HepG2 (cell line): Measurements from ENCODE around the gene FAM193A. TPM values are rescaled to one million over a fixed set of nuclear protein-coding genes. Genes with fewer than 3 reads are reported as not detected.

ENCODE experiments used
- ATAC-seq: fragments of 200-7000 bp; cut with Tn5 transposase; 3 replicates; pipeline ENCODE4 v1.9.1; 2020; ENCODE audit warnings: mild to moderate bottlenecking, moderate library complexity
- BruUV-seq: library from RNA; stranded (reverse); fragments of 400-500 nt; replicated peaks from 2 replicates; lab custom pipeline; 2021; lab: Mats Ljungman, UMichigan
- CTCF ChIA-PET: fragments of 300-600 bp; formaldehyde crosslinking; extraction: SDS; loops from one replicate; lab custom pipeline; 2021; ENCODE audit warnings: low total read pairs, inconsistent platforms, low intra/inter-chr PET ratio; lab: Yijun Ruan, JAX
- POLR2A ChIA-PET: fragments of 350-600 bp; sonication (Branson Sonifier 250); formaldehyde crosslinking; loops from one replicate; lab custom pipeline; 2020; ENCODE audit warnings: antibody characterized with exemption, inconsistent platforms; lab: Yijun Ruan, JAX
- DNase-seq: peaks from one replicate; pipeline ENCODE4 v3.0.0-alpha.2; 2015; ENCODE audit warnings: low spot score
- FAIRE-seq: peaks from 3 replicates; lab custom pipeline; 2011; peaks lifted over from hg19 to GRCh38; lab: Jason Lieb, UNC
- H2AFZ ChIP-seq: one replicate; pipeline ENCODE4 v1.6.1; 2011; ENCODE audit warnings: low read length, inconsistent platforms
- H3K27ac ChIP-seq: fragments of 300-600 bp; 3 replicates; pipeline ENCODE4 v1.8.0; 2011; ENCODE audit warnings: mixed run types, mild to moderate bottlenecking, mixed read lengths, low read length, inconsistent platforms; ENCODE audit not compliant: insufficient read depth; ENCODE audit errors: extremely low read length
- H3K27me3 ChIP-seq, 2 experiments: fragments of 200-600 bp in 1 of 2; 2 replicates in 1 of 2; 3 replicates in 1 of 2; pipeline versions ENCODE4 v1.6.0 to v1.8.0; 2011; ENCODE audit warnings: low read length in 2 of 2, mild to moderate bottlenecking in 2 of 2, moderate library complexity in 2 of 2, inconsistent platforms in 1 of 2; ENCODE audit not compliant: insufficient read depth in 2 of 2, control insufficient read depth in 1 of 2
- H3K36me3 ChIP-seq, 2 experiments: fragments of 200-600 bp in 1 of 2; replicated peaks in 1 of 2; 2 replicates in 1 of 2; 3 replicates in 1 of 2; pipeline versions ENCODE4 v1.5.1 to v1.8.0; 2011; ENCODE audit warnings: low read length in 2 of 2, inconsistent platforms in 1 of 2; ENCODE audit not compliant: insufficient read depth in 2 of 2, control insufficient read depth in 1 of 2
- H3K4me1 ChIP-seq: 2 replicates; pipeline ENCODE4 v1.5.1; 2012; ENCODE audit warnings: low read length, inconsistent platforms; ENCODE audit not compliant: insufficient read depth
- H3K4me2 ChIP-seq: 2 replicates; pipeline ENCODE4 v1.6.0; 2011; ENCODE audit warnings: low read depth, low read length, inconsistent platforms
- H3K4me3 ChIP-seq, 3 experiments: fragments of 200-600 bp in 1 of 3; sonication (generic), shearing (Covaris generic) in 1 of 3; replicated peaks in 1 of 3; 2 replicates each; pipeline ENCODE4 v1.5.1; 2011 to 2016; ENCODE audit warnings: low read length in 3 of 3, inconsistent platforms in 2 of 3, low read depth in 2 of 3, mild to moderate bottlenecking in 2 of 3, control low read depth in 1 of 3, mixed read lengths in 1 of 3; ENCODE audit not compliant: insufficient read depth in 1 of 3
- H3K79me2 ChIP-seq: one replicate; pipeline ENCODE4 v1.6.1; 2011; ENCODE audit warnings: low read length, inconsistent platforms; ENCODE audit not compliant: insufficient read depth
- H3K9ac ChIP-seq: 2 replicates; pipeline ENCODE4 v1.6.0; 2011; ENCODE audit warnings: mild to moderate bottlenecking, low read depth, low read length, inconsistent platforms; ENCODE audit not compliant: insufficient read depth
- H3K9me3 ChIP-seq: 2 replicates; pipeline ENCODE4 v1.5.1; 2012; ENCODE audit warnings: mild to moderate bottlenecking, low read length
- H4K20me1 ChIP-seq: 2 replicates; pipeline ENCODE4 v1.6.0; 2011; ENCODE audit warnings: inconsistent platforms, mild to moderate bottlenecking, low read length, moderate library complexity; ENCODE audit not compliant: insufficient read depth
- CAMTA2 ChIP-seq: sonication (generic); formaldehyde crosslinking; IDR thresholded peaks from 2 replicates; pipeline ENCODE4 v1.4.0; 2020; ENCODE audit warnings: mild to moderate bottlenecking, missing genetic modification reagents, borderline replicate concordance
- MTA3 ChIP-seq: sonication (generic); formaldehyde crosslinking; IDR thresholded peaks from 2 replicates; pipeline ENCODE4 v1.4.0; 2020; ENCODE audit warnings: missing genetic modification reagents
- REXO4 ChIP-seq: sonication (generic); formaldehyde crosslinking; IDR thresholded peaks from 2 replicates; pipeline ENCODE4 v1.8.0; 2022; ENCODE audit warnings: missing genetic modification reagents, mild to moderate bottlenecking, borderline replicate concordance
- TBX2 ChIP-seq: sonication (generic); formaldehyde crosslinking; IDR thresholded peaks from 2 replicates; pipeline ENCODE4 v1.5.0; 2020; ENCODE audit warnings: missing genetic modification reagents, mild to moderate bottlenecking, borderline replicate concordance
- ZBTB40 ChIP-seq, 2 experiments: fragments of 450-650 bp in 1 of 2; sonication (generic) in 1 of 2; formaldehyde crosslinking in 1 of 2; IDR thresholded peaks; 2 replicates each; pipeline versions ENCODE4 v1.6.1 to v1.8.0; 2016 to 2022; ENCODE audit warnings: antibody characterized with exemption in 1 of 2, mild to moderate bottlenecking in 1 of 2, missing genetic modification reagents in 1 of 2
- ZNF160 ChIP-seq: sonication (generic); formaldehyde crosslinking; IDR thresholded peaks from 2 replicates; pipeline ENCODE4 v1.8.0; 2022; ENCODE audit warnings: mild to moderate bottlenecking, inconsistent platforms, missing genetic modification reagents
- ZNF546 ChIP-seq: sonication (generic); formaldehyde crosslinking; conservative IDR thresholded peaks from 2 replicates; pipeline ENCODE4 v1.8.1; 2023; ENCODE audit warnings: mild to moderate bottlenecking, missing genetic modification reagents
- ZNF709 ChIP-seq: sonication (generic); formaldehyde crosslinking; IDR thresholded peaks from 2 replicates; pipeline ENCODE4 v1.5.0; 2020; ENCODE audit warnings: mild to moderate bottlenecking, missing genetic modification reagents
- ZNF891 ChIP-seq: sonication (generic); formaldehyde crosslinking; IDR thresholded peaks from 2 replicates; pipeline ENCODE4 v1.5.0; 2020; ENCODE audit warnings: mild to moderate bottlenecking, missing genetic modification reagents
- WGBS: methylation state at CpG from one replicate; pipeline ENCODE4 v1.1.6; 2017; ENCODE audit warnings: low lambda C conversion rate; 5-methylcytosine and 5-hydroxymethylcytosine counted together
- in situ Hi-C: cut with HindIII; loops from 2 replicates; pipeline ENCODE4 v1.10.0; 2017; ENCODE audit warnings: low pct_unique_long_range_greater_than_20kb; ENCODE audit not compliant: extremely low pct_ligation_motif_present
- intact Hi-C: fragments of 100-400 bp; cut with micrococcal nuclease; formaldehyde crosslinking; loops from one replicate; pipeline ENCODE4 v1.10.0; 2022; ENCODE audit not compliant: unreplicated experiment
- polyA plus RNA-seq, 8 experiments: library from polyadenylated mRNA; depleted of rRNA in 3 of 8; stranded (reverse) in 7 of 8; unstranded in 1 of 8; fragments of >200 nt; fragmentation: Illumina TruSeq in 4 of 8; extraction: Trizol in 4 of 8; gene quantifications; 2 replicates each; pipeline versions ENCODE4 v1.2.1 to v1.2.3, GENCODE V29; 2011 to 2016; ENCODE audit warnings: low read depth in 4 of 8, missing spikeins in 1 of 8, mixed read lengths in 1 of 8; ENCODE audit not compliant: insufficient read depth in 1 of 8
- total RNA-seq, 5 experiments: library from RNA; depleted of rRNA; stranded (reverse); fragments of >200 nt; fragmentation: Illumina TruSeq; extraction: Trizol; gene quantifications; 2 replicates each; pipeline ENCODE4 v1.2.3, GENCODE V29; 2016; ENCODE audit warnings: low read depth in 1 of 5
- TF ChIP-seq, protein P1 (sequence below): sonication (generic); formaldehyde crosslinking; IDR thresholded peaks from 2 replicates; pipeline ENCODE4 v1.8.0; 2022; ENCODE audit warnings: mild to moderate bottlenecking, missing genetic modification reagents, moderate library complexity

Gene FAM193A
- total and polyA plus RNA-seq, 2 of the 13 experiments (the other 11 are each of a cell fraction or from before 2014, with no cell fraction given): 5.7 to 8.7 TPM

DNA sequence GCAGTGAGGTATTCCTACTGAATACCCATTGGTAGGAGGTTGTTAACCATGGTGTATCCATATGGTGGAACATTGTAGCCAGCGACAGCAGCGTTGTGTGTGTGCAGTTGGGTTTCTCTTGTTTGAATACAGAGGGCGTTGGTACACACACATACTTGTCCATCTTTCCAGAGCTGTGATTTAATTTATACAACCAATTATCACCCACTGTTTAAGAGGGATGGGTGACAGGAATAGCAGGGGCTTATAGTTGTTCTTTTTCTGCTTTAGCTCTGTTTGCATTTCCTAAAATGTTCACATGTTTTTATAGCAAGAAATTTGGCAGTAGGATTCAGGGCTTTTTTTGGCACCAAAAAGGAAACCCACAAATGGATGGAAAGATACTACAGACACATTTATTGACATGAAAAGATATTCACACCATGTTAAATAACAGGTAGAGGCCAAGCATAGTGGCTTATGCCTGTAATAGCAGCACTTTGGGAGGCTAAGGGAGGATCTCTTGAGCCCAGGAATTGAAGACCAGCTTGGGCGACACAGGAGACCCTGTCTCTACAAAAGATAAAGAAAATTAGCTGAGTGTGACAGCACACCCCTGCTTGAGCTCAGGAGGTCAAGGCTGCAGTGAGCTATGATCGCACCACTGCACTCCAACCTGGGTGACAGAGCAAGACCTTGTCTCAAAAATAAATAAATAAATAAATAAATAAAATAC is 159.1 kb downstream of the FAM193A start:
- H3K4me2 ChIP-seq: no peak overlapping the region
- ATAC-seq: no peak
- no peak for FAIRE-seq
- no TSS peak for BruUV-seq
- H3K9ac ChIP-seq: no peak overlapping the region
- H3K27me3 ChIP-seq: no peaks in the 10 kb centered on the region
- POLR2A ChIA-PET: no interaction called here
- H3K79me2 ChIP-seq: no peaks in the 10 kb centered on the region
- in situ Hi-C loops (no loop called here), intact Hi-C loops (no loop called here)
- CTCF ChIA-PET: no interaction called here
- no peak overlapping the region for H3K4me3 ChIP-seq
- no peak overlapping the region for H3K27ac ChIP-seq
- H3K36me3 ChIP-seq: peaks cover 45 to 90% of the 10 kb centered on the region in 2 experiments
- H3K9me3 ChIP-seq: no peaks in the 10 kb centered on the region
- H3K4me1 ChIP-seq: peaks cover 17% of the 10 kb centered on the region
- H4K20me1 ChIP-seq: 0 out of 2 replicates have a peak, but pooled peaks cover 2% of the 10 kb centered on the region
- DNase-seq: no peak
- WGBS: 96% methylated on average over 5 of the region's 5 CpGs
- no peak overlapping the region for H2AFZ ChIP-seq
- no peak for TF ChIP-seq ZNF709 (CRISPR knock-in tag)
- TF ChIP-seq, protein P1, sequence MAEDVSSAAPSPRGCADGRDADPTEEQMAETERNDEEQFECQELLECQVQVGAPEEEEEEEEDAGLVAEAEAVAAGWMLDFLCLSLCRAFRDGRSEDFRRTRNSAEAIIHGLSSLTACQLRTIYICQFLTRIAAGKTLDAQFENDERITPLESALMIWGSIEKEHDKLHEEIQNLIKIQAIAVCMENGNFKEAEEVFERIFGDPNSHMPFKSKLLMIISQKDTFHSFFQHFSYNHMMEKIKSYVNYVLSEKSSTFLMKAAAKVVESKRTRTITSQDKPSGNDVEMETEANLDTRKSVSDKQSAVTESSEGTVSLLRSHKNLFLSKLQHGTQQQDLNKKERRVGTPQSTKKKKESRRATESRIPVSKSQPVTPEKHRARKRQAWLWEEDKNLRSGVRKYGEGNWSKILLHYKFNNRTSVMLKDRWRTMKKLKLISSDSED: no peak
- no peak for TF ChIP-seq ZNF160
- TF ChIP-seq MTA3 (CRISPR knock-in tag): no peak
- TF ChIP-seq REXO4 (CRISPR knock-in tag): no peak
- no peak for TF ChIP-seq TBX2
- no peak for TF ChIP-seq CAMTA2 (CRISPR knock-in tag)
- no peak for TF ChIP-seq ZBTB40 (IDR thresholded peaks at IDR 0.05)
- no peak for TF ChIP-seq ZBTB40 (CRISPR knock-in tag; IDR thresholded peaks at IDR 0.05)
- TF ChIP-seq ZNF546 (CRISPR knock-in tag): no peak
- no peak for TF ChIP-seq ZNF891 (CRISPR knock-in tag)
